Ovary (tissue), 9 donors: ENCODE data around the gene FTO. TPM values are rescaled to one million over a fixed set of nuclear protein-coding genes. Genes with fewer than 3 reads are reported as not detected.

Experiments
- DNase-seq, 5 donors: peaks; one replicate each; pipeline ENCODE4 v3.0.0-alpha.2; 2019 to 2020
- H3K27ac ChIP-seq, 2 donors: fragments of 200-600 bp; one replicate each; pipeline versions ENCODE4 v1.5.1 to v1.8.0; 2019 to 2022
- H3K27me3 ChIP-seq: fragments of 200-600 bp; one replicate; pipeline ENCODE4 v1.8.0; 2022
- H3K36me3 ChIP-seq: fragments of 200-600 bp; sonication (generic); one replicate; pipeline ENCODE4 v1.5.1; 2019
- H3K4me1 ChIP-seq: one replicate; pipeline ENCODE4 v1.8.1; 2013; ENCODE audit warnings: mild to moderate bottlenecking, moderate library complexity; ENCODE audit not compliant: insufficient read depth
- H3K4me3 ChIP-seq: fragments of 200-600 bp; sonication (generic); one replicate; pipeline ENCODE4 v1.5.1; 2017
- H3K9me3 ChIP-seq, 2 donors: fragments of 200-600 bp in 1 of 2; sonication (generic) in 1 of 2; one replicate each; pipeline versions ENCODE4 v1.5.1 to v1.8.1; 2013 to 2019; ENCODE audit warnings: mild to moderate bottlenecking in 1 of 2, moderate library complexity in 1 of 2
- CTCF ChIP-seq, 3 donors: fragments of 450-650 bp in 2 of 3; fragments of 200-600 bp in 1 of 3; IDR thresholded peaks; one replicate each; pipeline versions ENCODE4 v1.5.1 to v1.8.0; 2016 to 2022; ENCODE audit warnings: antibody characterized with exemption in 3 of 3, mild to moderate bottlenecking in 1 of 3
- EP300 ChIP-seq: sonication (generic); formaldehyde crosslinking; IDR thresholded peaks from one replicate; pipeline ENCODE4 v1.6.1; 2017; ENCODE audit warnings: antibody characterized with exemption
- POLR2A ChIP-seq: fragments of 450-650 bp; IDR thresholded peaks from one replicate; pipeline ENCODE4 v1.6.1; 2017; ENCODE audit warnings: antibody characterized with exemption, mild to moderate bottlenecking, moderate library complexity
- WGBS, 3 donors: extraction: QIAGEN DNeasy Blood & Tissue Kit in 1 of 3; methylation state at CpG; one replicate each; pipeline versions ENCODE4 v1.1.5 to v1.1.7; 2013 to 2017; 5-methylcytosine and 5-hydroxymethylcytosine counted together
- intact Hi-C, 4 donors: fragments of 100-400 bp; cut with DNase I; formaldehyde crosslinking; loops; one replicate each; pipeline versions ENCODE4 v1.11.0 to v1.15.1; 2022 to 2023
- polyA plus RNA-seq, 2 donors: library from polyadenylated mRNA; stranded (reverse); fragments of 200-250 nt in 1 of 2; fragments of 350-450 nt in 1 of 2; fragmentation: Illumina TruSeq in 1 of 2; extraction: RNeasy Lipid Tissue Mini Kit (QIAGEN cat#74804) in 1 of 2; gene quantifications; one replicate each; pipeline ENCODE4 v1.2.3, GENCODE V29; 2013 to 2014
- total RNA-seq, 7 donors: library from RNA; depleted of rRNA in 2 of 7; stranded (reverse); fragments of >200 nt in 2 of 7; fragmentation: NEBNext Ultra II Directional in 3 of 7; extraction: Animal tissue kit (Norgen Biotek cat#: 25700) in 3 of 7; gene quantifications; one replicate each; pipeline versions ENCODE4 v1.1.0 to v1.2.4, GENCODE V29; 2016 to 2023
- donor health status: DM: no; HTN: no; CAD: no; lungs with moderate emphysema.
- donor health status: DM: no; HTN: no; CAD: no.
- donor health status: Bipolar disorder and iron deficiency.
- donor health status: DM: yes; HTN: yes; CAD: no.
- donor health status: DM: no; HTN: no; CAD: no.
- donor health status: DM: yes; HTN: yes; CAD: no.

The FTO gene
- total and polyA plus RNA-seq, 9 donors, result 43.6 to 128 (median 91.4) TPM

- Histone ChIP-seq H3K27me3 (no peaks in the 10 kb centered on the region), H3K36me3 (no peaks in the 10 kb centered on the region), H3K4me1 (no peaks in the 10 kb centered on the region), H3K9me3 (no peaks in the 10 kb centered on the region), H3K4me3 (no peak overlapping the region), H3K27ac (no peak overlapping the region)
- no peak for DNase-seq
- intact Hi-C loops, result no loop called here
- WGBS, 3 donors, result 72 to 85% (median 81%) methylated on average over 8 of the region's 8 CpGs
- TF ChIP-seq CTCF (IDR thresholded peaks at IDR 0.05) (no peak), POLR2A (no peak), EP300 (no peak)
Observed at GRCh38 chr16:54165912-54166865, 462.2 kb downstream of the FTO start.

GRCh38 chr16:54169112-54169511 is 465.2 kb downstream of the FTO start:
- intact Hi-C loops, result no loop called here
- no peak for DNase-seq
- no peak overlapping the region for H3K4me3 ChIP-seq
- 89 to 91% (median 89%) methylated on average over 5 of the region's 5 CpGs for WGBS, 3 donors
- no peaks in the 10 kb centered on the region for H3K4me1 ChIP-seq
- no peak for TF ChIP-seq CTCF (IDR thresholded peaks at IDR 0.05)
- TF ChIP-seq EP300, result no peak
- TF ChIP-seq POLR2A, result no peak
- no peak overlapping the region for H3K27ac ChIP-seq
- no peaks in the 10 kb centered on the region for H3K9me3 ChIP-seq
- H3K36me3 ChIP-seq, result no peaks in the 10 kb centered on the region
- H3K27me3 ChIP-seq, result no peaks in the 10 kb centered on the region

DNA sequence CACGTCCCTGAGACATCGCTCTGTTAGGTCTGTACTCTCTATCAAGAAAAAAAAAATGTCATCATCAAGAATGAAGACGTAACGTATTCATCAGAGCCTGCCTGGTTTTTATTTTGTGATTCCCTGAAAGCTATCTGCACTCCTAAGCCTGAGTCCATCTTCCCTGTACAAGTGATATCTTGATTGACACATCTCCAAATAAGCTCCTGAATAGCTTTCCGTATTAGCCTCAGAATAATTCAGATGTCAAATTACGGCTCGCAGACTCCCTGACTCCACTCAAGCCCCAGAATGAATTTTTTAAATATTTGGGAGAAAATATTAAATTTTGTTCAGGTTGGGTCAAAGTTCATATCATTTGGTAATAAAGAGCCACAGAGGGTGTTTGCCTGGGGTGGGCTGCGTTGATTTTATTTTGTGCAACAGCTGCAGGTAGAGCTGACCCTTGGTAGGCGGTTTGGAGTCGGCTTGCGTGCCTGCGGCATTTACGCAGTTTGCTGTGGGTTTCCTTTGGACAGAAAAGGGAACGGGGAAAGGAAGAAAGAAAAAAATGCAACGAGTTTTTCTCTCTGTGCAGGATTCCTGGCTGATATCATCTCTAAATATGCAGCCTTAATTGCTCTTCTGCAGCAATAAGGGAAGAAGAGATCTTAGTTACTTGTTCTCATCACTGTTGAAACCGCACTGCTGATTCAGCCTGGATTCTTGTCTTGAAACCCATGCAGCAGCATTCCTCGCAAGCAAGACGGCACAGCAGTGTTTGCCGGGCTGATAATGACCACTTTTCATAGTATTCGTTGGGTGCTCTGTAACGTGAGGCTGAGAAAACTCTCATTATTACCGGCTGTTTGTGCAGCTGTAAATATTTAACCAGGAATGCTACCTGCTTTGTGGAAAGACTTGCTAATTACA is 467.9 kb downstream of the FTO start:
- intact Hi-C loops, result no loop called here
- 43 to 47% (median 44%) methylated on average over 22 of the region's 22 CpGs for WGBS, 3 donors
- no peak for DNase-seq

More for the DNA sequence above, 467.9 kb downstream of the FTO start:
- no peak for TF ChIP-seq POLR2A
- TF ChIP-seq CTCF (IDR thresholded peaks at IDR 0.05), result no peak
- TF ChIP-seq EP300, result no peak
- H3K27ac ChIP-seq, result no peak overlapping the region
- H3K4me1 ChIP-seq, result no peaks in the 10 kb centered on the region
- no peak overlapping the region for H3K4me3 ChIP-seq
- H3K36me3 ChIP-seq, result no peaks in the 10 kb centered on the region
- no peaks in the 10 kb centered on the region for H3K27me3 ChIP-seq
- H3K9me3 ChIP-seq, result no peaks in the 10 kb centered on the region
